Measurements from ENCODE around the gene THAP9.

Gene THAP9

GRCh38 chr4:82969414-82969813 is 68.9 kb downstream of the THAP9 start:
- DNase-seq = no peak

Data from NCI-H82 (cell line).